Measurements from ENCODE around the gene TMEM50A.
"Not testable (repeated sequence)": the region's sequence is repeated elsewhere in the genome, so short reads cannot be mapped to it uniquely, and the experiment has no call there.

Gene TMEM50A

DNA sequence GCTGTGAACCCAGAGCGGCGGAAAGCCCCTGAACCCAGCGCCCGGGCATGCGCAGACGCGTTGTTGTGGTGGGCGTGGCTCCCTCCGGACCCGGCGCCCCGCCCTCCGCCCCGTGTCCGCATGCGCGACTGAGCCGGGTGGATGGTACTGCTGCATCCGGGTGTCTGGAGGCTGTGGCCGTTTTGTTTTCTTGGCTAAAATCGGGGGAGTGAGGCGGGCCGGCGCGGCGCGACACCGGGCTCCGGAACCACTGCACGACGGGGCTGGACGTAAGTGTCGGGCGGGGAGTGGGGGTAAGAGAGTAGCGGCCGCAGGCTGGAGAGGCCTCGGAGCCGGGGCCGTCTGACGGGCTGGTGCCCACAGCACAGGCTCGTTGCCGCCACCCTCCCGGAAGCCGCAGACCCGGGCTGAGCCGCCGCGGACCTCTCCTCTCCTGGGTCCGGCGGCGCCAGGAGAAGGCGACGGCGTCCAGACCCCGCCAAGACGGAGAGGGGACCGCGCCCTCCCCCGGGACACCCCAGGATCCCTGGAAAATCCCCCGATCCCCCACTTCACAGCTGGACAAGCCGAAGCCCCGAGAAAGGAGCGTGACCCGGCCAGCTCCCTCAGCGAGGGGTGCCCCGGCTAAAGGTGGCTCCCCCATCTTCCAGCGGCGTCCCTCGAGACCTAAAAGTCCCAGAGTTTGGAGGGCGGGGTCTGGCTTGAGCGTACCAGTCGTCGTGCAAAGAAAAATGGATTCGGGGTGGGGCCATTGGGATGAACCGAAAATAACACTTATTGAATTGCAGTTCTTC lies at the start of gene TMEM50A:
TSS of gene TMEM50A (plus strand) at position 147 of the 794 bp plus-strand sequence. CDS start 2,153 bp downstream, outside the sequence.
- peak; percentile 81 for FAIRE-seq

- not testable (repeated sequence) for FAIRE-seq
These were observed 49.5 kb upstream of the TMEM50A start for GRCh38 chr1:25288573-25289101.

GRCh38 chr1:25290043-25290442 lies 48.1 kb upstream of the TMEM50A start:
- FAIRE-seq, result not testable (repeated sequence)

- FAIRE-seq, result not testable (repeated sequence)
These were observed 44.7 kb upstream of the TMEM50A start for GRCh38 chr1:25293426-25293825.

DNA sequence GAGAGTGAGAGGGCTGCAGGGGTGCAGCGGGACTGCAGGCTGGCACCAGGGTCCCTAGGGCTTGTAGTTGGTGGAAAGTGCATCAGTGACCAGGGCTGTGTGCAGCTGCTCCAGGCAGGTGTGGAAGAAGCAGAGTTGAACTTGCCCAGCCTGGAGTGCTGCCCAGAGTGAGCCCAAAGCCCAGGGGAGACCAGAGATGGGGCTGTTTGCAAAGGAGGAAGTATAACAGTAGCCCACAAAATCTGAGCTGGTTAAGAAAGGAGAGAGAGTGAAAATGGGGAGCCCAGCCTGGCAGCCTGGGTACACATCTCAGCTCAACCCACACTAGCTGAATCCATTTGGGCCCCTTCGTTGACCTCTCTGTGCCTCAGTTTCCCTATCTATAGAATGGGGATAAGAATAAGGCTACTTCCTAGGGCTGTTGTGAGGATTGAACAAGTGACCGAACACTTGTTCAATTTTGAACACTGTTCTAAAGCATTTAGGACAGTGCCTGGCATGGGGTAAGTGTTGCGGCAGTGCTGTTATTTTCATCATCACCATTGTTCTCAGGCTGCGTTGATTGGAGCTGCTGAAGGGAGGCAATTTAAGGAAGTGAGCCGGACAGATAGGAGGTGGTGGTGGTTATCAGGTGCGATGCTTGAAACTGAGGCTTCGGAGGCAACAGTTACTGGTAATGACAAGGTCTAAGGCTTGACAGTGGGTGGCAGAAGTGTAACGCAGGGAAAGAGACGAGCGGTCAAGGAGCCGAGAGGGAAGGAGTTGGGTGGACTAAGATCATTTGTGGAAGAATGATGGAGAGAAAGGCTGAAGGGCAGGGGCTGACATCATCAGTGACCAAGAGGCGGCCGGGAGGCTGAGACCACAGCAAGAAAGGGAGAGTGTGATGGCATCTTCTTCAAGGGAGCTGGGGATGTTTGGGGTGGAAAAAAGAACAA lies 43.0 kb upstream of the TMEM50A start:
- not testable (repeated sequence) for FAIRE-seq

GRCh38 chr1:25296501-25296900 lies 41.6 kb upstream of the TMEM50A start:
- FAIRE-seq, result not testable (repeated sequence)

DNA sequence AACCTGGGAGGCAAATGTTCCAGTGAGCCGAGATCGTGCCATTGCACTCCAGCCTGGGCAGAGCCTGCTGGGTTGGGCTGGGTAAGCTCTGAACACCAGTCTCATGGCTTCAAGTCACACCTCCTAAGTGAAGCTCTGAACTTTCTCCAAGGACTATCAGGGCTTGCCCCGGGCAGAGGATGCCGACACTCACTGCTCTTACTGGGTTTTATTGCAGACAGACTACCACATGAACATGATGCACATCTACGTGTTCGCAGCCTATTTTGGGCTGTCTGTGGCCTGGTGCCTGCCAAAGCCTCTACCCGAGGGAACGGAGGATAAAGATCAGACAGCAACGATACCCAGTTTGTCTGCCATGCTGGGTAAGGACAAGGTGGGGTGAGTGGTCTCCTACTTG lies 37.4 kb upstream of the TMEM50A start:
- not testable (repeated sequence) for FAIRE-seq

GRCh38 chr1:25302330-25302729 lies 35.8 kb upstream of the TMEM50A start:
- not testable (repeated sequence) for FAIRE-seq

DNA sequence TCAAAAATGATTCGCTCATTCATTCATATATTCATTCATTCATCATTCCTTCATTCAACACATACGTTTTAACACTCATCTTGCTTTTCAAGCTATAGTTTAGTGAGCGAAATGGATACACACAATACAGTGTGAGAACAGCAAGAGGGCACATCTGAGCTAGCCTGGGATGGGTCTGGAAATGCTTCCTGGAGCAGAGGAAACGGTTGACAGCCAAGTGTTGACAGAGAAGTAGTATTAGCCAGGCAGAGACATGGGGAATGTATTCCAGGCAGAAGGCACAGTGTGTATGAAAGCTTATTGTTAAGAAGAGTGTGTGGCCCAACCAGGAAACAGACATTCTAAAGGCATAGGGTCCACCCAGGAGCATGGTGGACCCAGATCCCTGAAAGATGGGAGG lies 33.2 kb upstream of the TMEM50A start:
- FAIRE-seq, result not testable (repeated sequence)

DNA sequence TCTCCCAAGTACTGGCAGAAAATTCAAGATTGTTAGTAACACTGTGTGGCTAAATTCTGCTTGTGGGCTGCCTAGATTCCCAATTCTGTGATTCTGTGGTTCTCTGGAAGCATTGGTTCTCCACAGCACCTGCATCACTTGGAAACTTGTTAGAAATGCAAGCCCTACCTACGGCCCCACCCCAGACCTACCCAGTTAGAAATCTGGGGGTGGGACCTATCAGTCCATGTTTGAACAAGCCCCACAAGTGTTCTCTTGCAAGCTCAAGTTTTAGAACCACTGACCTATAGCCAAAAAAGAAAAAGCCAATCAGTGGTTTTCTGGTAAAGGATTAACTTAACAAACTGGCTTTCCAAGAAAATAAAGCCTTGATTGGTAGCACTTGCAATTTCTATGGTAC lies 30.0 kb upstream of the TMEM50A start:
- not testable (repeated sequence) for FAIRE-seq

- not testable (repeated sequence) for FAIRE-seq
These were observed 29.0 kb upstream of the TMEM50A start for GRCh38 chr1:25309085-25309484.

DNA sequence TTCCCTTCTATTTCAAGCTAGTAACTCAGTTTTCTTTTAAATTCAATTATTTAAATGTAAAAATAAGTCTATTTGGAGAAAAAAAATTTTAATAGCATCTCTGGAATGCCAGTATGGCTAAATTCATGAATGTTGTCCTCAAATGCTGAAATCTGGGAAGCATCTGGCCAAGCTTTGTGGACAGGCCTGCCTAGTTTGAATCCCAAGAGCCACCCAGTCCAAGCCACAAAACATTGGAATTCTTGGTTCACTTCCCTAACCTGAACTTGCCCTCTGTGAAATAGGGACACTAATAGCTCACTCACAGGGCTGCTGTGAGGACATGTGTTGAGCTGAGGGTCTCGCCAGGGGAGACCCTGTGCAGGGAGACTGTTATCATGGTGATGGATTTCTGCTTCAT lies 28.6 kb upstream of the TMEM50A start:
- not testable (repeated sequence) for FAIRE-seq

GRCh38 chr1:25312806-25313470 lies 25.2 kb upstream of the TMEM50A start:
- not testable (repeated sequence) for FAIRE-seq

DNA sequence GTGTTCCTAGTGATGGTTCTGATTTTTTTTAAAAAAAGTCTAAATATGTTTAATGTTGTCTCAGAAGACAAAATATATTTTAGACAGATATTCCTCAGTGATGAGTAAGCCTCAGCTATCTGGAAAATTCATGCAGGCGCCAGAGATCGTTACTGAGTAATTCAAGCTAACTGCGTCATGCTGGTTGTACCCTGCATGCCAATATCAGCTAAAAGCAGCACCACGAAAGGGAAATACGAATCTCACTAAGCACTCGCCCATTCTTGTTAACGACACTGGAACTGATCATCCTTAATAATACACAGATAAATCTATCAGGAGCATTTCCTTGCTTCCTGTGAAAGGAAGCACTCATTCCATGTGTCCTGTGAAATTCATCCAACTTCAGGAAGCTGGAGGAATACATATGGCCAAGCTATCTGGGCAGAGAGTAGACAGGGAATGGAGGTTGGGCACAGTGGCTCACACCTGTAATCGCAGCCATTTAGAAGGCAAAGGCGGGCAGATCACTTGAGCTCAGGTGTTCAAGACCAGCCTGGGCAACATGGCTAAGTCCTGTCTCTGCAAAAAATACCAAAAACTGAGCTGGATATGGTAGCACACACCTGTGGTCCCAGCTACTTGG lies 17.7 kb upstream of the TMEM50A start:
- FAIRE-seq, result not testable (repeated sequence)

GRCh38 chr1:25322127-25322526 lies 16.0 kb upstream of the TMEM50A start:
- FAIRE-seq, result not testable (repeated sequence)

GRCh38 chr1:25324407-25324806 lies 13.7 kb upstream of the TMEM50A start:
- FAIRE-seq, result not testable (repeated sequence)

GRCh38 chr1:25327864-25328790 lies 10.0 kb upstream of the TMEM50A start:
- not testable (repeated sequence) for FAIRE-seq

DNA sequence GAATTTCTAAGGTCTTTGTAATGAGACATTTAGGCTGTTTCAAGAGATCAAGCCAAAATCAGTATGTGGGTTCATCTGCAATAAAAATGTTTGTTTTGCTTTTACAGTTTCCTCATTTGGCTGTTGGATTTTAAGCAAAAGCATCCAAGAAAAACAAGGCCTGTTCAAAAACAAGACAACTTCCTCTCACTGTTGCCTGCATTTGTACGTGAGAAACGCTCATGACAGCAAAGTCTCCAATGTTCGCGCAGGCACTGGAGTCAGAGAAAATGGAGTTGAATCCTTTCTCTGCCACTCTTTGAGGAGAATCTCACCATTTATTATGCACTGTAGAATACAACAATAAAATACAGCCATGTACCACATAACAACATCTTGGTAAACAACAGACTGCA lies 9.3 kb upstream of the TMEM50A start:
- not testable (repeated sequence) for FAIRE-seq

GRCh38 chr1:25329336-25329735 lies 8.8 kb upstream of the TMEM50A start:
- not testable (repeated sequence) for FAIRE-seq

GRCh38 chr1:25329950-25330349 lies 8.2 kb upstream of the TMEM50A start:
- not testable (repeated sequence) for FAIRE-seq

DNA sequence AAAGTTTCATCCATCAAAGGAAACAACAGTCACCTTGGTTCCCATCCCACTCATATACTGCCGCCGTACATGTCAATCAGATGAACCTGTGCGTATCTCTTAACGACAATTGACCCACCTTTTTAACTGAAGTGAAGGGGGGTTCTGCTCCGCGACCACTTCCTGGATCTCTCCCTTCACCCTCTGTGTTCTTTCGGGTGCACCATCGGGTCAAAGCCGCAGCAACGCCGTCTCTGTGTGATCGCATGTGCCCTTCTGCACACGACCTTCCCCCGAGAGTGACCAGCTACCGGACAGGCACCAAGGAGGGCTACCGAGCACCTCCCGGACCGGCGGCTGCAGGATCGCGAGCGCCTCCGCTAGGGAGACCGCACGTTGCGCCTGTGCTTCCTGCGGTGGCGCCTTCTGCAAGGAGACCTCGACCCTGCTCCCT lies 1.2 kb upstream of the TMEM50A start:
- not testable (repeated sequence) for FAIRE-seq
